OCI-LY3 (cell line): ENCODE measurements around the gene OS9.

Source experiments
- H2AFZ ChIP-seq: fragments of 200-600, 300-600 bp; shearing (Covaris generic); 2 replicates; pipeline ENCODE4 v1.6.0; 2014; ENCODE audit warnings: antibody characterized with exemption, low read depth, low read length
- H3K27ac ChIP-seq: fragments of 200-600, 300-600 bp; sonication (generic); 2 replicates; pipeline ENCODE4 v1.5.1; 2014; ENCODE audit warnings: mild to moderate bottlenecking, low read length, moderate library complexity, mixed read lengths
- H3K27me3 ChIP-seq: fragments of 200-600, 300-600 bp; sonication (generic); 2 replicates; pipeline ENCODE4 v1.6.1; 2014; ENCODE audit warnings: low read depth, low read length, mixed read lengths
- H3K36me3 ChIP-seq: fragments of 200-600, 300-600 bp; sonication (generic); replicated peaks from 2 replicates; pipeline ENCODE3; 2014; ENCODE audit warnings: low read depth, low read length, mixed read lengths
- H3K4me1 ChIP-seq: fragments of 300-600, 200-600 bp; sonication (generic); 2 replicates; pipeline ENCODE4 v1.6.1; 2014; ENCODE audit warnings: low read length, mixed read lengths
- H3K4me2 ChIP-seq: fragments of 200-600, 300-600 bp; sonication (generic); 2 replicates; pipeline ENCODE4 v1.6.1; 2014; ENCODE audit warnings: low read length, mixed read lengths
- H3K4me3 ChIP-seq: fragments of 300-600, 200-600 bp; sonication (generic); 2 replicates; pipeline ENCODE4 v1.5.1; 2014; ENCODE audit warnings: antibody characterized with exemption, mild to moderate bottlenecking, low read length, moderate library complexity
- H3K79me2 ChIP-seq: fragments of 300-600, 200-600 bp; shearing (Covaris generic); 2 replicates; pipeline ENCODE4 v1.6.1; 2014; ENCODE audit warnings: mild to moderate bottlenecking, low read length, mixed read lengths
- H3K9ac ChIP-seq: fragments of 300-600, 200-600 bp; shearing (Covaris generic); 2 replicates; pipeline ENCODE4 v1.6.0; 2014; ENCODE audit warnings: mild to moderate bottlenecking, low read length, moderate library complexity
- H3K9me3 ChIP-seq: fragments of 200-600, 300-600 bp; shearing (Covaris generic); 2 replicates; pipeline ENCODE4 v1.6.1; 2014; ENCODE audit warnings: low read length, mixed read lengths; ENCODE audit not compliant: insufficient read depth
- H4K20me1 ChIP-seq: fragments of 200-600, 300-600 bp; sonication (generic); 2 replicates; pipeline ENCODE4 v1.6.1; 2016; ENCODE audit warnings: low read length, mixed read lengths; ENCODE audit not compliant: insufficient read depth
- EZH2phosphoT487 ChIP-seq: fragments of 200-600 bp; shearing (Covaris generic); IDR thresholded peaks from 2 replicates; pipeline ENCODE4 v1.6.1; 2018; ENCODE audit warnings: antibody characterized with exemption, mixed run types, low read depth
- TF ChIP-seq, protein P1 (sequence below): fragments of 200-600, 300-600 bp; sonication (generic); IDR thresholded peaks from 2 replicates; pipeline ENCODE4 v1.5.1; 2014; ENCODE audit warnings: antibody characterized with exemption, low read length, low read depth

Gene OS9

DNA sequence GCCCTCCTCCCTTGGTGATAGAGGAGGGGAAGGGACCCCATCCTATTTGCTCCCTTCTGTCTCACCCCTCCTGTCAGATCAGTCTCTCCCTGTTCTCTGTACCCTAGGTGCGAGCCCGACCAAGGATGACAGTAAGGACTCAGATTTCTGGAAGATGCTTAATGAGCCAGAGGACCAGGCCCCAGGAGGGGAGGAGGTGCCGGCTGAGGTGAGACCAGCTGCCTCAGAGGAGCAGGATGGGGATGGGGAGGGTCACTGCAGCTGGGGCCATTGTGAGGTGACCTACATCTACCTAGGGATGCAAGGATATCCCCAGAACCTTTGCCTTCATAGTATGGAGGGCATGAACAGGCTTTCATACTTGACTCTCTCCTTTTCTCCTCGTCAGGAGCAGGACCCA is 22.4 kb downstream of the OS9 start:
- peaks cover 16% of the 10 kb centered on the region for H3K36me3 ChIP-seq
- H3K9ac ChIP-seq = no peak overlapping the region
- H3K4me3 ChIP-seq = no peak overlapping the region
- H4K20me1 ChIP-seq = no peaks in the 10 kb centered on the region
- H3K4me2 ChIP-seq = no peak overlapping the region
- H3K27ac ChIP-seq = no peak overlapping the region
- no peak overlapping the region for H2AFZ ChIP-seq
- H3K27me3 ChIP-seq = no peaks in the 10 kb centered on the region
- H3K9me3 ChIP-seq = no peaks in the 10 kb centered on the region
- H3K4me1 ChIP-seq = no peaks in the 10 kb centered on the region
- TF ChIP-seq, protein P1, sequence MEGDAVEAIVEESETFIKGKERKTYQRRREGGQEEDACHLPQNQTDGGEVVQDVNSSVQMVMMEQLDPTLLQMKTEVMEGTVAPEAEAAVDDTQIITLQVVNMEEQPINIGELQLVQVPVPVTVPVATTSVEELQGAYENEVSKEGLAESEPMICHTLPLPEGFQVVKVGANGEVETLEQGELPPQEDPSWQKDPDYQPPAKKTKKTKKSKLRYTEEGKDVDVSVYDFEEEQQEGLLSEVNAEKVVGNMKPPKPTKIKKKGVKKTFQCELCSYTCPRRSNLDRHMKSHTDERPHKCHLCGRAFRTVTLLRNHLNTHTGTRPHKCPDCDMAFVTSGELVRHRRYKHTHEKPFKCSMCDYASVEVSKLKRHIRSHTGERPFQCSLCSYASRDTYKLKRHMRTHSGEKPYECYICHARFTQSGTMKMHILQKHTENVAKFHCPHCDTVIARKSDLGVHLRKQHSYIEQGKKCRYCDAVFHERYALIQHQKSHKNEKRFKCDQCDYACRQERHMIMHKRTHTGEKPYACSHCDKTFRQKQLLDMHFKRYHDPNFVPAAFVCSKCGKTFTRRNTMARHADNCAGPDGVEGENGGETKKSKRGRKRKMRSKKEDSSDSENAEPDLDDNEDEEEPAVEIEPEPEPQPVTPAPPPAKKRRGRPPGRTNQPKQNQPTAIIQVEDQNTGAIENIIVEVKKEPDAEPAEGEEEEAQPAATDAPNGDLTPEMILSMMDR = no peak
- no peak for TF ChIP-seq EZH2phosphoT487
- H3K79me2 ChIP-seq = no peaks in the 10 kb centered on the region

DNA sequence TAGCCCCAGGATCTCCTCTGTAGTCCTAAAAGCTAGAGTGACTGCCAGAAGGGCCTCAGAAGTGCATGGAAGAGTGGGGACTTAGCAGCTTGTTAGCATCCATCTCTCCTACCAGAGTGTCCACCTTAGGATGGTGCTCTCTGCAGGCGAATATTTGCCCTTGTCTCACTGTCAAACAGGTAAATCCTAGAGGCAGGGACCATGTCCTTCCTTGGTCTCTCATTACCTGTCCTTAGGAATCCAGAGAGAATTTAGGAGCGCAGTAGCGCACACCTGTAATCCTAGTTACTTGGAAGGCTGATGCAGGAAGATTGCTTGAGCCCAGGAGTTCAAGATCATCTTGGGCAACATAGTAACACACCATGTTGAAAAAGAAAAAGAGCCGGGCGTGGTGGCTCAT is 23.2 kb downstream of the OS9 start:
- H3K9me3 ChIP-seq = no peaks in the 10 kb centered on the region
- no peaks in the 10 kb centered on the region for H4K20me1 ChIP-seq
- no peak overlapping the region for H3K4me3 ChIP-seq
- no peaks in the 10 kb centered on the region for H3K27me3 ChIP-seq
- H2AFZ ChIP-seq = no peak overlapping the region
- H3K9ac ChIP-seq = no peak overlapping the region
- TF ChIP-seq, protein P1 = no peak
- TF ChIP-seq EZH2phosphoT487 = no peak
- H3K27ac ChIP-seq = no peak overlapping the region
- no peaks in the 10 kb centered on the region for H3K4me1 ChIP-seq
- H3K79me2 ChIP-seq = no peaks in the 10 kb centered on the region
- H3K36me3 ChIP-seq = peaks cover 17% of the 10 kb centered on the region
- no peak overlapping the region for H3K4me2 ChIP-seq

DNA sequence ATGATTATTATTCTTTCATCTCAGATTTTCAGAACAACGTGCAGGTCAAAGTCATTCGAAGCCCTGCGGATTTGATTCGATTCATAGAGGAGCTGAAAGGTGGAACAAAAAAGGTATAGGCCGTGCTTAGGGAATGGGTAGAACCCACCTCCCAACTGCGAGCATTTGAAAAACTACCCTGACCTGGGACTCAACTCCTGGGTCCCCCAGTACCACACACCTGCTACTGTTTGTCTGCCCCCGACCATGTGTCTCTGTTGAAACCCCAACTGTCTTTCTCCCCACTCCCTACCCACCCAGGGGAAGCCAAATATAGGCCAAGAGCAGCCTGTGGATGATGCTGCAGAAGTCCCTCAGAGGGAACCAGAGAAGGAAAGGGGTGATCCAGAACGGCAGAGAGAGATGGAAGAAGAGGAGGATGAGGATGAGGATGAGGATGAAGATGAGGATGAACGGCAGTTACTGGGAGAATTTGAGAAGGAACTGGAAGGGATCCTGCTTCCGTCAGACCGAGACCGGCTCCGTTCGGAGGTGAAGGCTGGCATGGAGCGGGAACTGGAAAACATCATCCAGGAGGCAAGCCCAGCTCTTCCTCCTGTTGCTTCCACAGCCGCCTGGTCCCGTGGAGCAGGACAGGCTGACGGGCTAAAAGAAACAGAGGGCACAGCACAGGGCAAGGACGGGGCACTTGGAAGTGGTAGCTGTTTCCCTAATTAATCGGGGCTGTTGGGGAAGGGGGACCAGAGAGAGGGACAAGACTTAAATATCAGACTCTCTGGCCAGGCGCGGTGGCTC is 24.1 kb downstream of the OS9 start:
- Histone ChIP-seq H3K27me3 (no peaks in the 10 kb centered on the region), H3K9me3 (no peaks in the 10 kb centered on the region), H3K27ac (no peak overlapping the region), H3K4me1 (no peaks in the 10 kb centered on the region), H3K36me3 (peaks cover 17% of the 10 kb centered on the region), H2AFZ (no peak overlapping the region), H4K20me1 (no peaks in the 10 kb centered on the region), H3K9ac (no peak overlapping the region), H3K4me3 (no peak overlapping the region), H3K4me2 (no peak overlapping the region), H3K79me2 (no peaks in the 10 kb centered on the region)
- no peak for TF ChIP-seq EZH2phosphoT487
- TF ChIP-seq, protein P1 = no peak

DNA sequence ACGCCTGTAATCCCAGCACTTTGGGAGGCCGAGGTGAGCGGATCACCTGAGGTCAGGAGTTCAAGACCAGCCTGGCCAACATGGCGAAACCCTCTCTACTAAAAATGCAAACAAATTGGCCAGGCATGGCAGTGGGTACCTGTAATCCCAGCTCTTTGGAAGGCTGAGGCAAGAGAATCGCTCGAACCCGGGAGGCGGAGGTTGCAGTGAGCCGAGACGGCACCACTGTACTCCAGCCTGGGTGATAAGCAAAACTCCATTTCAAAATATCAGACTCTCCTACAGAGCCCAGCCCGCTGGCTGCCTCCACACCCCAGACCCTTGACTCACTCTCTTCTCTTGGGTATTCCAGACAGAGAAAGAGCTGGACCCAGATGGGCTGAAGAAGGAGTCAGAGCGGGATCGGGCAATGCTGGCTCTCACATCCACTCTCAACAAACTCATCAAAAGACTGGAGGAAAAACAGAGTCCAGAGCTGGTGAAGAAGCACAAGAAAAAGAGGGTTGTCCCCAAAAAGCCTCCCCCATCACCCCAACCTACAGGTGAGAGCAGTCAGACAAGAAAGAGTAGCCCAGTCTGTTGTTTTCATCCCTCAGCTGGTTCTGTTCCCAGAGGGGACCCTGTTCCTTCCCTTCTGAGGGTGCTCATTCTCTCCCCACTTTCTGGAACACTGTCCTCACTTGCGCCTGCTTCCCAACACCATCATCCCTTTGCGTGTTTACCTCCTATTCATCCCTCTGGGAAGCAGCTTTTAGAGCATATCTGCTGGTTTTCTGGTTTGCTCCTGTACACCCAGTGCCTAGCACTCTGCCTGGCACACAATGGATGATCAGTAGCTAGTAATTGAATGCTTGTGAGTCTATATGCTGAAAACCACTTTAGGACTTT is 25.0 kb downstream of the OS9 start:
- TF ChIP-seq EZH2phosphoT487 = no peak
- TF ChIP-seq, protein P1 = no peak
- Histone ChIP-seq H3K27me3 (no peaks in the 10 kb centered on the region), H3K36me3 (peaks cover 17% of the 10 kb centered on the region), H2AFZ (no peak overlapping the region), H3K4me3 (no peak overlapping the region), H3K4me2 (no peak overlapping the region), H3K27ac (no peak overlapping the region), H4K20me1 (no peaks in the 10 kb centered on the region), H3K9me3 (no peaks in the 10 kb centered on the region), H3K9ac (no peak overlapping the region), H3K4me1 (no peaks in the 10 kb centered on the region), H3K79me2 (no peaks in the 10 kb centered on the region)
